HEK293T (cell line): ENCODE measurements around the gene SIK1.
"Not testable (repeated sequence)": the region's sequence is repeated elsewhere in the genome, so short reads cannot be mapped to it uniquely, and the experiment has no call there.

Source experiments
- BHLHE40 ChIP-seq: fragments of 450-650 bp; IDR thresholded peaks from 2 replicates; pipeline ENCODE4 v1.6.1; 2016; ENCODE audit warnings: mild to moderate bottlenecking, moderate library complexity, borderline replicate concordance
- ELF4 ChIP-seq: fragments of 450-650 bp; IDR thresholded peaks from 2 replicates; pipeline ENCODE4 v1.6.1; 2017; ENCODE audit warnings: antibody characterized with exemption
- FOXK2 ChIP-seq: fragments of 450-650 bp; IDR thresholded peaks from 2 replicates; pipeline ENCODE4 v1.6.1; 2016; ENCODE audit warnings: mild to moderate bottlenecking
- FOXM1 ChIP-seq: fragments of 450-650 bp; IDR thresholded peaks from 2 replicates; pipeline ENCODE4 v1.6.1; 2017; ENCODE audit warnings: mild to moderate bottlenecking, borderline replicate concordance
- NFRKB ChIP-seq: fragments of 450-650 bp; IDR thresholded peaks from 2 replicates; pipeline ENCODE4 v1.6.1; 2016; ENCODE audit warnings: mild to moderate bottlenecking, moderate library complexity
- SP1 ChIP-seq: fragments of 450-650 bp; IDR thresholded peaks from 2 replicates; pipeline ENCODE4 v1.6.1; 2017
- SUZ12 ChIP-seq: fragments of 450-650 bp; IDR thresholded peaks from 2 replicates; pipeline ENCODE4 v1.6.1; 2016; ENCODE audit warnings: mild to moderate bottlenecking
- TARDBP ChIP-seq: fragments of 450-650 bp; IDR thresholded peaks from 2 replicates; pipeline ENCODE4 v1.6.1; 2016
- ZNF384 ChIP-seq: fragments of 450-650 bp; IDR thresholded peaks from 2 replicates; pipeline ENCODE4 v1.6.1; 2016

GRCh38 chr21:43398533-43398932, 28.4 kb downstream of the SIK1 start:
- not testable (repeated sequence) for TF ChIP-seq FOXM1, SP1, NFRKB, ZNF384, FOXK2, SUZ12, BHLHE40, ELF4, TARDBP
